Psoas muscle (tissue), 8 donors: ENCODE data around the gene FEV. TPM values are rescaled to one million over a fixed set of nuclear protein-coding genes. Genes with fewer than 3 reads are reported as not detected.

ENCODE experiments used
- ATAC-seq, 4 donors: fragments of 200-7000 bp; cut with Tn5 transposase; one replicate each; pipeline ENCODE4 v1.9.1; 2020; ENCODE audit warnings: moderate library complexity in 3 of 4, mild to moderate bottlenecking in 2 of 4
- DNase-seq, 2 donors: peaks; one replicate each; pipeline ENCODE4 v3.0.0-alpha.2; 2020
- H3K27ac ChIP-seq: fragments of 200-600 bp; one replicate; pipeline ENCODE4 v1.8.0; 2022
- H3K27me3 ChIP-seq, 3 donors: fragments of 200-600 bp in 1 of 3; one replicate each; pipeline versions ENCODE4 v1.6.1 to v1.8.0; 2013 to 2022; ENCODE audit warnings: low read length in 2 of 3, mild to moderate bottlenecking in 2 of 3, moderate library complexity in 1 of 3; ENCODE audit not compliant: insufficient read depth in 3 of 3
- H3K36me3 ChIP-seq, 2 donors: fragments of 200-600 bp in 1 of 2; one replicate each; pipeline versions ENCODE4 v1.6.1 to v1.8.0; 2013 to 2022; ENCODE audit warnings: low read depth in 1 of 2, mild to moderate bottlenecking in 1 of 2, moderate library complexity in 1 of 2; ENCODE audit not compliant: insufficient read depth in 1 of 2
- H3K4me1 ChIP-seq: fragments of 200-600 bp; one replicate; pipeline ENCODE4 v1.8.0; 2022
- H3K4me3 ChIP-seq: fragments of 200-600 bp; one replicate; pipeline ENCODE4 v1.8.0; 2022; ENCODE audit warnings: mild to moderate bottlenecking
- H3K9me3 ChIP-seq: fragments of 200-600 bp; one replicate; pipeline ENCODE4 v1.8.0; 2022
- CTCF ChIP-seq: fragments of 200-600 bp; IDR thresholded peaks from one replicate; pipeline ENCODE4 v1.8.0; 2022; ENCODE audit warnings: antibody characterized with exemption
- WGBS, 3 donors: extraction: QIAGEN DNeasy Blood & Tissue Kit; methylation state at CpG; one replicate each; pipeline versions ENCODE4 v1.1.6 to v1.1.7; 2013; 5-methylcytosine and 5-hydroxymethylcytosine counted together
- intact Hi-C, 2 donors: fragments of 100-400 bp; cut with DNase I; formaldehyde crosslinking; loops; one replicate each; pipeline versions ENCODE4 v1.11.0 to v1.14.2; 2022
- polyA plus RNA-seq, 3 donors: library from polyadenylated mRNA; stranded (reverse); fragments of 200-250 nt; gene quantifications; one replicate each; pipeline ENCODE4 v1.2.3, GENCODE V29; 2013
- total RNA-seq, 4 donors: library from RNA; stranded (reverse); fragmentation: NEBNext Ultra II Directional in 2 of 4; extraction: Animal tissue kit (Norgen Biotek cat#: 25700) in 2 of 4; gene quantifications; one replicate each; pipeline versions ENCODE4 v1.2.1 to v1.2.4, GENCODE V29; 2021 to 2023
- donor health status: healthy with polysubstance abuse.
- donor health status: DM: no; HTN: no; CAD: no; lungs with moderate emphysema.
- donor health status: Bipolar disorder and iron deficiency.
- donor health status: healthy.
- donor health status: DM: yes; HTN: yes; CAD: no.
- donor health status: DM: no; HTN: no; CAD: no.
- donor health status: DM: no; HTN: no; CAD: no.
- donor health status: DM: yes; HTN: yes; CAD: no.

FEV gene
- total and polyA plus RNA-seq, 7 donors = not detected

- intact Hi-C loops = no loop called here
- ATAC-seq (peak in 3 of 4 donors; percentile 56 to 75 (median 67)), DNase-seq (peak in 1 of 2 donors; percentile 41)
- Histone ChIP-seq H3K27ac (no peak overlapping the region), H3K4me3 (peak overlapping the region; percentile 18), H3K36me3 (no peaks in the 10 kb centered on the region), H3K4me1 (peaks cover 13% of the 10 kb centered on the region), H3K9me3 (no peaks in the 10 kb centered on the region), H3K27me3 (peaks cover 0 to 82% (median 22%) of the 10 kb centered on the region in 3 donors)
- TF ChIP-seq CTCF = peak; percentile 22
- WGBS, 3 donors = 0 to 3% (median 2%) methylated on average over 60 to 72 of the region's 72 CpGs
Observed at GRCh38 chr2:219002395-219003266, 17.6 kb upstream of the FEV start.

GRCh38 chr2:219001577-219002394, 16.8 kb upstream of the FEV start:
- peak in 2 of 4 donors; percentile 43 to 48 for ATAC-seq

DNA sequence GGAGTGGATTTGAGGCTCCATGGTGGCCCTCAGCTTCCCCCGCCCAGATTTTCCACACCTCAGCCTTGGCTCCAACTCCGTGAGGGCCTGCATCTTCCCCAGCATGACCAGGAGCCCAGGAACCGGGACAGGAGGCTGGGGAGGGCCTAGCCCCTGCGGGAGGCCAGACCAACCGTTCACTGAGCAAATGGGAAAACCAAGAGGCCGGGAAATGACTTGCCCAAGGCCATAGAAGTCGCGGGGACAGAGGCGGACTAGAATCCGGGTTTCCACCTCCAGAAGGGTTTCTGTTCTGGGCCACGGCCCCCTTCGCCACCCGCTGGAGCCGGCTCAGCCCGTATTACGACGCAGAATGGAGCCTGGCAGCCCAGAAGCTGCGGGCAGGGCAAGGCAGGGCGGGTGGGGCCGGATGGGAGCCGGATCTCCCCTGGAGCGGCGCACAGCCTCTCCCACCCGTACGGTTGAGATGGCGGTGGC, 16.2 kb upstream of the FEV start:
- Histone ChIP-seq H3K9me3 (no peaks in the 10 kb centered on the region), H3K27ac (no peak overlapping the region), H3K4me3 (no peak overlapping the region), H3K27me3 (peaks cover 0 to 80% (median 22%) of the 10 kb centered on the region in 3 donors), H3K4me1 (peaks cover 15% of the 10 kb centered on the region), H3K36me3 (no peaks in the 10 kb centered on the region)
- DNase-seq (no peak), ATAC-seq (no peak)
- intact Hi-C loops = no loop called here
- TF ChIP-seq CTCF = no peak
- WGBS, 3 donors = 52 to 60% (median 59%) methylated on average over 15 to 26 of the region's 26 CpGs

More at GRCh38 chr2:219001577-219002394, 16.8 kb upstream of the FEV start:
- intact Hi-C loops = no loop called here
- Histone ChIP-seq H3K9me3 (no peaks in the 10 kb centered on the region), H3K4me3 (no peak overlapping the region), H3K4me1 (peaks cover 13% of the 10 kb centered on the region), H3K27me3 (peaks cover 0 to 82% (median 20%) of the 10 kb centered on the region in 3 donors), H3K27ac (no peak overlapping the region), H3K36me3 (no peaks in the 10 kb centered on the region)
- DNase-seq = no peak
- TF ChIP-seq CTCF = no peak
- 7 to 14% (median 12%) methylated on average over 39 to 70 of the region's 70 CpGs for WGBS, 3 donors

GRCh38 chr2:219000569-219000960, 15.6 kb upstream of the FEV start:
- Histone ChIP-seq H3K27me3 (peaks cover 0 to 80% (median 26%) of the 10 kb centered on the region in 3 donors), H3K9me3 (no peaks in the 10 kb centered on the region), H3K4me3 (no peak overlapping the region), H3K27ac (no peak overlapping the region), H3K36me3 (no peaks in the 10 kb centered on the region), H3K4me1 (peaks cover 16% of the 10 kb centered on the region)
- ATAC-seq (no peak), DNase-seq (no peak)
- 59 to 64% (median 62%) methylated on average over 8 of the region's 8 CpGs for WGBS, 3 donors
- intact Hi-C loops = no loop called here
- no peak for TF ChIP-seq CTCF
